HG02588 (cell line): ENCODE measurements around the gene TEDC2.

ENCODE experiments used
- ATAC-seq: cut with Tn5 transposase; IDR thresholded peaks from one replicate; pipeline ENCODE4 v1.9.1; 2021; ENCODE audit warnings: mild to moderate bottlenecking, moderate library complexity; ENCODE audit not compliant: unreplicated experiment

Gene TEDC2

GRCh38 chr16:2464333-2464732, 4.4 kb downstream of the TEDC2 start:
- ATAC-seq: no peak

GRCh38 chr16:2465653-2466415, 5.9 kb downstream of the TEDC2 start:
- ATAC-seq: no peak

- no peak for ATAC-seq
Observed at GRCh38 chr16:2466667-2467527, 7.0 kb downstream of the TEDC2 start.

- ATAC-seq: no peak
Observed at GRCh38 chr16:2467528-2468232, 7.8 kb downstream of the TEDC2 start.

GRCh38 chr16:2468233-2468724, 8.4 kb downstream of the TEDC2 start:
- no peak for ATAC-seq

GRCh38 chr16:2468725-2469398, 9.0 kb downstream of the TEDC2 start:
- ATAC-seq: no peak

GRCh38 chr16:2469399-2470233, 9.7 kb downstream of the TEDC2 start:
- ATAC-seq: no peak

GRCh38 chr16:2470234-2470601, 10.3 kb downstream of the TEDC2 start:
- ATAC-seq: no peak

- ATAC-seq: no peak
Observed at GRCh38 chr16:2470603-2471015, 10.7 kb downstream of the TEDC2 start.

GRCh38 chr16:2471016-2471652, 11.2 kb downstream of the TEDC2 start, which contains the start of gene NTN3:
Gene NTN3, plus strand, starts transcription at chr16:2471297. Its CDS starts 405 bp downstream, at chr16:2471702.
- no peak for ATAC-seq

GRCh38 chr16:2471653-2472487, 12.0 kb downstream of the TEDC2 start:
- no peak for ATAC-seq

GRCh38 chr16:2472488-2472864, 12.6 kb downstream of the TEDC2 start:
- no peak for ATAC-seq

GRCh38 chr16:2472885-2473445, 13.1 kb downstream of the TEDC2 start:
- no peak for ATAC-seq

- ATAC-seq: no peak
Observed at GRCh38 chr16:2473446-2473926, 13.6 kb downstream of the TEDC2 start.

GRCh38 chr16:2473999-2474876, 14.3 kb downstream of the TEDC2 start:
- ATAC-seq: peak; percentile 19

- ATAC-seq: peak; percentile 67
Observed at GRCh38 chr16:2474877-2475412, 15.0 kb downstream of the TEDC2 start, which contains the start of gene TBC1D24. Gene TBC1D24, plus strand, starts transcription at chr16:2475127. Its CDS starts 21,022 bp downstream, at chr16:2496149.
